ENCODE data around the gene DEPDC7.

The DEPDC7 gene

GRCh38 chr11:33068611-33069340, 53.1 kb downstream of the DEPDC7 start (continued):
- TF ChIP-seq ZNF274 (IDR thresholded peaks at IDR 0.05; ENCODE audit: low read length): no peak
- TF ChIP-seq ZNF274 (tag by site-specific recombination; IDR thresholded peaks at IDR 0.05; ENCODE audit: borderline replicate concordance): no peak
- TF ChIP-seq ZSCAN16 (tag by site-specific recombination; IDR thresholded peaks at IDR 0.05): no peak
- no peak for TF ChIP-seq ZFP41 (tag by site-specific recombination; IDR thresholded peaks at IDR 0.05; ENCODE audit: borderline replicate concordance)
- TF ChIP-seq ZNF785 (tag by site-specific recombination; IDR thresholded peaks at IDR 0.05): no peak
- TF ChIP-seq, protein P1, sequence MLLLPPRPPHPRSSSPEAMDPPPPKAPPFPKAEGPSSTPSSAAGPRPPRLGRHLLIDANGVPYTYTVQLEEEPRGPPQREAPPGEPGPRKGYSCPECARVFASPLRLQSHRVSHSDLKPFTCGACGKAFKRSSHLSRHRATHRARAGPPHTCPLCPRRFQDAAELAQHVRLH (tag by site-specific recombination; IDR thresholded peaks at IDR 0.05): no peak
- no peak for TF ChIP-seq ZNF2 (tag by site-specific recombination; IDR thresholded peaks at IDR 0.05)
- TF ChIP-seq, protein P2, sequence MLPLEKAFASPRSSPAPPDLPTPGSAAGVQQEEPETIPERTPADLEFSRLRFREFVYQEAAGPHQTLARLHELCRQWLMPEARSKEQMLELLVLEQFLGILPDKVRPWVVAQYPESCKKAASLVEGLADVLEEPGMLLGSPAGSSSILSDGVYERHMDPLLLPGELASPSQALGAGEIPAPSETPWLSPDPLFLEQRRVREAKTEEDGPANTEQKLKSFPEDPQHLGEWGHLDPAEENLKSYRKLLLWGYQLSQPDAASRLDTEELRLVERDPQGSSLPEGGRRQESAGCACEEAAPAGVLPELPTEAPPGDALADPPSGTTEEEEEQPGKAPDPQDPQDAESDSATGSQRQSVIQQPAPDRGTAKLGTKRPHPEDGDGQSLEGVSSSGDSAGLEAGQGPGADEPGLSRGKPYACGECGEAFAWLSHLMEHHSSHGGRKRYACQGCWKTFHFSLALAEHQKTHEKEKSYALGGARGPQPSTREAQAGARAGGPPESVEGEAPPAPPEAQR (tag by site-specific recombination; IDR thresholded peaks at IDR 0.05): no peak

DNA sequence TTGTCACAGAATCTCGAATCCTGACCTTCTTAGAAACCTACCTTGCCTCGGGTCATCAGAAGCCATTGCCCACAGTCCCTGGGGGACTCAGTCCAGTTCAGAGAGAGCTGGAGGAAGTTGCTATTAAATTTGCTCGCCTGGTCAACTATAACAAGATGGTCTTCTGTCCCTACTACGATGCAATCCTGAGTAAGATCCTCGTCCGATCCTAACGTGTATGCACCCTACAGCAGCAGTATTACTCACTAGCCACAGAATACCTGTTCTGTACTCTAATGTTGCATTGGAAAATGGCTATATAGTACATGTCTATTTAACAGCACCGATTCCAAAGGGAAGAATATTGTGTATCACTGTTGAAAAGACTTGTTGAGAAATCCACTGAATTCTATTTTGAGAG, 56.8 kb downstream of the DEPDC7 start:
- Histone ChIP-seq H3K27ac (ENCODE audit: extremely low read depth, low read depth, low read length) (no peak overlapping the region), H3K9me3 (ENCODE audit: control insufficient read depth, insufficient read depth, low read depth, low read length) (no peaks in the 10 kb centered on the region), H3K36me3 (ENCODE audit: control insufficient read depth in 2 of 2, insufficient read depth in 1 of 2, low read length in 2 of 2) (peaks cover 8 to 79% of the 10 kb centered on the region in 2 experiments), H3K4me1 (ENCODE audit: control insufficient read depth, insufficient read depth, low read length) (no peaks in the 10 kb centered on the region), H3K4me3 (ENCODE audit: low read depth, low read length) (no peak overlapping the region)
- TF ChIP-seq ZFP41 (tag by site-specific recombination; IDR thresholded peaks at IDR 0.05; ENCODE audit: borderline replicate concordance): no peak
- TF ChIP-seq KLF17 (tag by site-specific recombination; IDR thresholded peaks at IDR 0.05): no peak
- no peak for TF ChIP-seq ZBTB21 (tag by site-specific recombination; IDR thresholded peaks at IDR 0.05)
- no peak for TF ChIP-seq ZBTB48 (tag by site-specific recombination; IDR thresholded peaks at IDR 0.05)
- no peak for TF ChIP-seq ZSCAN23 (tag by site-specific recombination; IDR thresholded peaks at IDR 0.05)
- no peak for TF ChIP-seq ZFP37 (tag by site-specific recombination; IDR thresholded peaks at IDR 0.05)
- TF ChIP-seq HOXA7 (CRISPR knock-in tag; IDR thresholded peaks at IDR 0.05; ENCODE audit: borderline replicate concordance): no peak
- TF ChIP-seq BCL11A (tag by site-specific recombination; IDR thresholded peaks at IDR 0.05; ENCODE audit: low read depth): no peak
- no peak for TF ChIP-seq ZNF350 (tag by site-specific recombination; IDR thresholded peaks at IDR 0.05)
- no peak for TF ChIP-seq ZNF2 (tag by site-specific recombination; IDR thresholded peaks at IDR 0.05)
- TF ChIP-seq ZNF596 (tag by site-specific recombination; IDR thresholded peaks at IDR 0.05): no peak
- no peak for TF ChIP-seq OSR2 (tag by site-specific recombination; IDR thresholded peaks at IDR 0.05)
- TF ChIP-seq, protein P3, sequence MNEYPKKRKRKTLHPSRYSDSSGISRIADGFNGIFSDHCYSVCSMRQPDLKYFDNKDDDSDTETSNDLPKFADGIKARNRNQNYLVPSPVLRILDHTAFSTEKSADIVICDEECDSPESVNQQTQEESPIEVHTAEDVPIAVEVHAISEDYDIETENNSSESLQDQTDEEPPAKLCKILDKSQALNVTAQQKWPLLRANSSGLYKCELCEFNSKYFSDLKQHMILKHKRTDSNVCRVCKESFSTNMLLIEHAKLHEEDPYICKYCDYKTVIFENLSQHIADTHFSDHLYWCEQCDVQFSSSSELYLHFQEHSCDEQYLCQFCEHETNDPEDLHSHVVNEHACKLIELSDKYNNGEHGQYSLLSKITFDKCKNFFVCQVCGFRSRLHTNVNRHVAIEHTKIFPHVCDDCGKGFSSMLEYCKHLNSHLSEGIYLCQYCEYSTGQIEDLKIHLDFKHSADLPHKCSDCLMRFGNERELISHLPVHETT (tag by site-specific recombination; IDR thresholded peaks at IDR 0.05): no peak
- no peak for TF ChIP-seq ZNF354C (tag by site-specific recombination; IDR thresholded peaks at IDR 0.05; ENCODE audit: borderline replicate concordance, low read depth)
- no peak for TF ChIP-seq ZXDB (tag by site-specific recombination; IDR thresholded peaks at IDR 0.05)
- TF ChIP-seq, protein P4, sequence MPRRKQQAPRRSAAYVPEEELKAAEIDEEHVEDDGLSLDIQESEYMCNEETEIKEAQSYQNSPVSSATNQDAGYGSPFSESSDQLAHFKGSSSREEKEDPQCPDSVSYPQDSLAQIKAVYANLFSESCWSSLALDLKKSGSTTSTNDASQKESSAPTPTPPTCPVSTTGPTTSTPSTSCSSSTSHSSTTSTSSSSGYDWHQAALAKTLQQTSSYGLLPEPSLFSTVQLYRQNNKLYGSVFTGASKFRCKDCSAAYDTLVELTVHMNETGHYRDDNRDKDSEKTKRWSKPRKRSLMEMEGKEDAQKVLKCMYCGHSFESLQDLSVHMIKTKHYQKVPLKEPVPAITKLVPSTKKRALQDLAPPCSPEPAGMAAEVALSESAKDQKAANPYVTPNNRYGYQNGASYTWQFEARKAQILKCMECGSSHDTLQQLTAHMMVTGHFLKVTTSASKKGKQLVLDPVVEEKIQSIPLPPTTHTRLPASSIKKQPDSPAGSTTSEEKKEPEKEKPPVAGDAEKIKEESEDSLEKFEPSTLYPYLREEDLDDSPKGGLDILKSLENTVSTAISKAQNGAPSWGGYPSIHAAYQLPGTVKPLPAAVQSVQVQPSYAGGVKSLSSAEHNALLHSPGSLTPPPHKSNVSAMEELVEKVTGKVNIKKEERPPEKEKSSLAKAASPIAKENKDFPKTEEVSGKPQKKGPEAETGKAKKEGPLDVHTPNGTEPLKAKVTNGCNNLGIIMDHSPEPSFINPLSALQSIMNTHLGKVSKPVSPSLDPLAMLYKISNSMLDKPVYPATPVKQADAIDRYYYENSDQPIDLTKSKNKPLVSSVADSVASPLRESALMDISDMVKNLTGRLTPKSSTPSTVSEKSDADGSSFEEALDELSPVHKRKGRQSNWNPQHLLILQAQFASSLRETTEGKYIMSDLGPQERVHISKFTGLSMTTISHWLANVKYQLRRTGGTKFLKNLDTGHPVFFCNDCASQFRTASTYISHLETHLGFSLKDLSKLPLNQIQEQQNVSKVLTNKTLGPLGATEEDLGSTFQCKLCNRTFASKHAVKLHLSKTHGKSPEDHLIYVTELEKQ (tag by site-specific recombination; IDR thresholded peaks at IDR 0.05; ENCODE audit: borderline replicate concordance): no peak
- TF ChIP-seq, protein P5, sequence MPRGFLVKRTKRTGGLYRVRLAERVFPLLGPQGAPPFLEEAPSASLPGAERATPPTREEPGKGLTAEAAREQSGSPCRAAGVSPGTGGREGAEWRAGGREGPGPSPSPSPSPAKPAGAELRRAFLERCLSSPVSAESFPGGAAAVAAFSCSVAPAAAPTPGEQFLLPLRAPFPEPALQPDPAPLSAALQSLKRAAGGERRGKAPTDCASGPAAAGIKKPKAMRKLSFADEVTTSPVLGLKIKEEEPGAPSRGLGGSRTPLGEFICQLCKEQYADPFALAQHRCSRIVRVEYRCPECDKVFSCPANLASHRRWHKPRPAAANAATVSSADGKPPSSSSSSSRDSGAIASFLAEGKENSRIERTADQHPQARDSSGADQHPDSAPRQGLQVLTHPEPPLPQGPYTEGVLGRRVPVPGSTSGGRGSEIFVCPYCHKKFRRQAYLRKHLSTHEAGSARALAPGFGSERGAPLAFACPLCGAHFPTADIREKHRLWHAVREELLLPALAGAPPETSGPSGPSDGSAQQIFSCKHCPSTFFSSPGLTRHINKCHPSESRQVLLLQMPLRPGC (tag by site-specific recombination; IDR thresholded peaks at IDR 0.05): no peak
- no peak for TF ChIP-seq AEBP2 (tag by site-specific recombination; IDR thresholded peaks at IDR 0.05; ENCODE audit: borderline replicate concordance)
- ChIA-PET CTCF (no interaction called here), POLR2A (no interaction called here)
